GM12875 (cell line): ENCODE data around the gene SEC14L6.
"Not testable (repeated sequence)": the region's sequence is repeated elsewhere in the genome, so short reads cannot be mapped to it uniquely, and the experiment has no call there.

Experiments used
- H3K4me3 ChIP-seq: one replicate; pipeline ENCODE4 v1.5.1; 2011; ENCODE audit warnings: low read depth, low read length, control low read depth
- TF ChIP-seq, protein P1 (sequence below): IDR thresholded peaks from 2 replicates; pipeline ENCODE4 v1.5.1; 2011; ENCODE audit warnings: low read depth, mild to moderate bottlenecking, control low read depth, inconsistent platforms, low read length, moderate library complexity, borderline replicate concordance; ENCODE audit not compliant: insufficient read depth

The SEC14L6 gene

DNA sequence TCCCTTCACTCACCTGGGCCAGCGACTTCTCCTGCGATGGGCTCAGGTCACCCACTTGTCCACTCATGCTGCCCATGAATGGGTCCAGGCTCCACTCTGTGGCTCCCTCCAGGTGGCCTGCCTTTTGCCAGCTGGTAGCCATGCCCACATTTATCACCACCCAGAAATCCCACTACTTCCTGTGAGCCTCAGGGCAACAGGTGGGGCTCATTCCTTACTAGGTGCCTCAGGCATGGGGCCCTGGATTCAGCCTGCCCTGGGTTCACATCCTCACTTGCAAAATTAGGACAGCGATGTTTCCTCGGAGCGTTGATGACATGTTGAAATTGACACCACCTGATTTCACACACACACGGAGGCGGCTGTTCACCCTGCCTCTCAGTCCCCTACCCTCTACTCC is at the start of gene SEC14L6:
SEC14L6 (minus strand) TSS at position 126 of the 400 bp plus-strand sequence; CDS start at position 67, 59 bp downstream.
- no peak within 1 kb of the TSS for H3K4me3 ChIP-seq
- TF ChIP-seq, protein P1, sequence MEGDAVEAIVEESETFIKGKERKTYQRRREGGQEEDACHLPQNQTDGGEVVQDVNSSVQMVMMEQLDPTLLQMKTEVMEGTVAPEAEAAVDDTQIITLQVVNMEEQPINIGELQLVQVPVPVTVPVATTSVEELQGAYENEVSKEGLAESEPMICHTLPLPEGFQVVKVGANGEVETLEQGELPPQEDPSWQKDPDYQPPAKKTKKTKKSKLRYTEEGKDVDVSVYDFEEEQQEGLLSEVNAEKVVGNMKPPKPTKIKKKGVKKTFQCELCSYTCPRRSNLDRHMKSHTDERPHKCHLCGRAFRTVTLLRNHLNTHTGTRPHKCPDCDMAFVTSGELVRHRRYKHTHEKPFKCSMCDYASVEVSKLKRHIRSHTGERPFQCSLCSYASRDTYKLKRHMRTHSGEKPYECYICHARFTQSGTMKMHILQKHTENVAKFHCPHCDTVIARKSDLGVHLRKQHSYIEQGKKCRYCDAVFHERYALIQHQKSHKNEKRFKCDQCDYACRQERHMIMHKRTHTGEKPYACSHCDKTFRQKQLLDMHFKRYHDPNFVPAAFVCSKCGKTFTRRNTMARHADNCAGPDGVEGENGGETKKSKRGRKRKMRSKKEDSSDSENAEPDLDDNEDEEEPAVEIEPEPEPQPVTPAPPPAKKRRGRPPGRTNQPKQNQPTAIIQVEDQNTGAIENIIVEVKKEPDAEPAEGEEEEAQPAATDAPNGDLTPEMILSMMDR = no peak

DNA sequence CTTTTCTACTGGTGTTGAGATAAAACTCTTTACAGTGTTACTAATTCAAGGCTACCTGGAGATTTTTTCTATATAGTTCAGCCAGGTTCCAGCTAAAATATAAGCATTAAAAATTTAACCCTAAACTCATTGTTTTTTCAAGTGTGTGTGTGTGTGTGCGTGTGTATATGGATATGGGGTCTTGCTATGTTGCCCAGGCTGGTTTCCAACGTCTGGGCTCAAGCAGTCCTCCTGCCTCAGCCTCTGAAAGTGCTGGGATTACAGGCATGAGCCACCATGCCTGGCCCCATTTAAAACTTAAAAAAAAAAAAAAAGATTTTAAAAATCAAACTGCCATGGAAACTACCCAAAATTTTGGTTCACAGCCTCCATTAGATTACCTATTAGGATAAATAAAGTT is 49.7 kb upstream of the SEC14L6 start:
- no peak overlapping the region for H3K4me3 ChIP-seq
- TF ChIP-seq, protein P1 = no peak

DNA sequence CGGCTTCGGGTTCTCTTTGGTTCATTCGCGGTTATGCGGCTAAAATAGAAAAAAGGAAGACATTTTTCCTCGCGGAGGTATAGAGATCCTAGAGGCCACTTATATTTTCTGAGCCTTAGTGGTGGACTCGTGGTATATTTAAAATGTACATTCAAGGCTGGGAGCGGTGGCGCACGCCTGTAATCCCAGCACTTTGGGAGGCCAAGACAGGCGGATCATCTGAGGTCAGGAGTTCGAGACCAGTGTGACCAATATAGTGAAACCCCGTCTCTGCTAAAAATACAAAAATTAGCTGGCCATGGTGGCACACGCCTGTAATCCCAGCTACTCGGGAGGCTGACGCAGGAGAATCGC is 45.8 kb upstream of the SEC14L6 start:
- H3K4me3 ChIP-seq = not testable (repeated sequence)

DNA sequence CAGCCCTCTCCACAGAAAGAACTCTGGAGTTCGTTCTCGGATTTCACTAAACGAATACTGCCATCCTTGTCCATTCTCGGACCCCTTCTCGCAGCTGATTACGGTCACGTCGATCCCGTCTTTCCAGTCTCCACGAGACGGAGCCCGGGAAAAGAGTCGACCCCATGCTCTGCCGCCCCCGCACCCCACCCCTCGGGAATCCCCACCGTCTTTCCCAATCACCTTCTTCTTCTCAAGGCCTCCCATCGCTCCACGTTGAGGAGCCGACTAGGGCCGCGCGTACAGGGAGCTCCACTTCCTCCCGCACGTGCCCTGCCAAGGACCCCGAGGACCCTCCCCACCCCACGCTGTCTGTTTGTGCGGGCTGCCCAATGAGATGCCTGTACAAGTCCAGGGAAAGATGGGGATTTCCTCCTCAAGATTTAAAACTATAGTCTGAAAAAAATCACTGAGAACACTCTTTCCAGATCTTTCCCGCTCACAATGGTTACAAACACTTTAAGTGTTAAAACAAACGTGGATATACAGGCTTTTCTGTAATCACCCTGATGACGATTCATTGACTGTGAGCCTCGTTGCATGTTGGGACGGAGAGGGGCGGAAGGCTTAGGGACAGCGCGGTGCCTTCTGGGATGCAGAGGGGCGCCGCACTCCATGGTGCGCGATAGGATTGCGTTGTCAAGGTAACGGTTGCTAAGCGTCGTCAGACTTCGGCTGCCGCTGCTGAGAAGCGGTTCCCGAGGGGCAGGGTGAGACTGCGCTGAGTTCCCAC is 45.2 kb upstream of the SEC14L6 start, which contains the start of gene PES1:
PES1 (minus strand) TSS at position 323 of the 772 bp plus-strand sequence; CDS start at position 246, 77 bp downstream.
- TF ChIP-seq, protein P1 = no peak

DNA sequence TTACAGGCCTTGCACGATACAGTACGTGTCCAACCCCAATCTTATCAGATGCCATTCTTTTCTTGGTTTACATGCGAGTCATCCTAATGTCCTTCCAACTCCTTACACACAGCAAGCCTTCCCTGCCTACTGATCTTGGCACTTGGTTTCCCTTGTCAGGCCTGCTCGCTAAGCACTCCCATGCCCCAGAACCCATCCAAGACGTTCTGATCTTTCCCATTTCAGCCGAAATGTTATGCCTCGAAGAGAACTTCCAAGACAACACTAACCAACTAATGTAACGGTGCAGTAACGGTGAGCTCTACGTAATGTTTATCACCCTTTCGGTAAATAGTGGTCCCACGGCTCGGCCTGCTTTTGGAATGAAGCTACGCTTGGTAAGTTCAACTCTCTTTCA is 44.6 kb upstream of the SEC14L6 start:
- H3K4me3 ChIP-seq = peak overlapping the region; percentile 66
- TF ChIP-seq, protein P1 = no peak

More for the DNA sequence above, 45.2 kb upstream of the SEC14L6 start, which contains the start of gene PES1:
- peak within 1 kb of the TSS; percentile 66 for H3K4me3 ChIP-seq

DNA sequence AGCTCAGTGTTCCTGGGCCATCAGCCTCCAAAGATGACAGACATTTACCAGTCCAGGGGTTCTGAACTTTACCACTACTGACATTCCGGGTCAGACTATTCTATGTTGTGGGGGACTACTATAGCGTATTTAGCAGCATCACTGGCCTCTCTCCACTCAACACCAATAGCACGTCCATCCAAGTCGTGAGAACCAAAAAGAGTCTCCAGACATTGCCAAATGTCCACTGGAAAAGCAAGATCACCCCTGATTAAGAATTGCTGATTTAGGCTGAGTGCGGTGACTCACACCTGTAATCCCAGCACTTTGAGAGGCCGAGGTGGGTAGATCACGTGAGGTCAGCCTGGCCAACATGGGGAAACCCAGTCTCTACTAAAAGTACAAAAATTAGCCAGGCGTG is 39.9 kb upstream of the SEC14L6 start:
- TF ChIP-seq, protein P1 = no peak
- H3K4me3 ChIP-seq = no peak overlapping the region

DNA sequence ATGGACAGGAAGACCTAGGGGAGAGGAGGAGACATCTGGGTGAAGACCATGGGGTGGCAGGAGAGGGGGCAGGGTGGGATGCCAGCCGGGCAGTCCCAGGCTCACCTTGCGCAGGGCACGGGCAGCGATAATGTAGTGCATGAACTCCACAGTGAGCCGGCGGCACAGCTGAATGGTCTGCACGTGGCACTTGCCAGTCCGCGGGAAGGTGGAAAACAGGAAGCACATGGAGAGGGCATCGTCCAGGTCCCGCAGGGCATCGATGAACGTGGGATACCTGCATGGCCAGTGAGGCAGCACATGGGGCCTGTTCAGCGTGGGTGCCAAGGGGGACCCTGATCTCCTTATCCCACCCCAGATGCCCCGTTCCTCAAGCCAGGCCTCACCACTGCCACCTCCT is 37.9 kb upstream of the SEC14L6 start:
- H3K4me3 ChIP-seq = no peak overlapping the region
- TF ChIP-seq, protein P1 = no peak
